ENCODE results near the gene CACFD1.

GRCh38 chr9:133487331-133487725 lies 27.6 kb downstream of the CACFD1 start:
- TF ChIP-seq CTCF (IDR thresholded peaks at IDR 0.05): no peak
- TF ChIP-seq POLR2A (IDR thresholded peaks at IDR 0.05): no peak

All from testis (tissue), 2 donors.